HEK293T (cell line): Measurements from ENCODE around the gene CCSER1.

Experiments
- ARNT ChIP-seq: fragments of 450-650 bp; IDR thresholded peaks from 2 replicates; pipeline ENCODE4 v1.6.1; 2017; ENCODE audit warnings: mild to moderate bottlenecking
- BHLHE40 ChIP-seq: fragments of 450-650 bp; IDR thresholded peaks from 2 replicates; pipeline ENCODE4 v1.6.1; 2016; ENCODE audit warnings: mild to moderate bottlenecking, moderate library complexity, borderline replicate concordance
- CTBP1 ChIP-seq: fragments of 450-650 bp; IDR thresholded peaks from 2 replicates; pipeline ENCODE4 v1.6.1; 2016; ENCODE audit warnings: borderline replicate concordance
- FOXA1 ChIP-seq: fragments of 450-650 bp; IDR thresholded peaks from 2 replicates; pipeline ENCODE4 v1.6.1; 2016; ENCODE audit warnings: mild to moderate bottlenecking
- FOXK2 ChIP-seq: fragments of 450-650 bp; IDR thresholded peaks from 2 replicates; pipeline ENCODE4 v1.6.1; 2016; ENCODE audit warnings: mild to moderate bottlenecking
- FOXM1 ChIP-seq: fragments of 450-650 bp; IDR thresholded peaks from 2 replicates; pipeline ENCODE4 v1.6.1; 2017; ENCODE audit warnings: mild to moderate bottlenecking, borderline replicate concordance
- HDGF ChIP-seq: fragments of 450-650 bp; IDR thresholded peaks from 2 replicates; pipeline ENCODE4 v1.6.1; 2017; ENCODE audit warnings: antibody characterized with exemption, borderline replicate concordance
- LEF1 ChIP-seq: fragments of 450-650 bp; IDR thresholded peaks from 2 replicates; pipeline ENCODE4 v1.6.1; 2017; ENCODE audit warnings: mild to moderate bottlenecking, borderline replicate concordance
- NFRKB ChIP-seq: fragments of 450-650 bp; IDR thresholded peaks from 2 replicates; pipeline ENCODE4 v1.6.1; 2016; ENCODE audit warnings: mild to moderate bottlenecking, moderate library complexity
- SUZ12 ChIP-seq: fragments of 450-650 bp; IDR thresholded peaks from 2 replicates; pipeline ENCODE4 v1.6.1; 2016; ENCODE audit warnings: mild to moderate bottlenecking
- ZNF384 ChIP-seq: fragments of 450-650 bp; IDR thresholded peaks from 2 replicates; pipeline ENCODE4 v1.6.1; 2016

GRCh38 chr4:90081432-90082144 lies 45.6 kb upstream of the CCSER1 start:
- TF ChIP-seq ZNF384 (no peak), NFRKB (no peak), HDGF (no peak), FOXA1 (no peak), SUZ12 (no peak), CTBP1 (no peak), FOXM1 (no peak), BHLHE40 (no peak), FOXK2 (no peak), ARNT (no peak), LEF1 (no peak)
